Esophagus squamous epithelium (tissue), 4 donors: Measurements from ENCODE around the gene SLC25A46.
"Not testable (repeated sequence)": the region's sequence is repeated elsewhere in the genome, so short reads cannot be mapped to it uniquely, and the experiment has no call there.

Experiments used
- CTCF ChIP-seq, 6 experiments: fragments of 450-650 bp in 4 of 6; fragments of 200-600 bp in 2 of 6; sonication (generic) in 2 of 6; IDR thresholded peaks; one replicate each; pipeline ENCODE4 v1.5.1; 2016 to 2019; ENCODE audit warnings: antibody characterized with exemption in 6 of 6, mild to moderate bottlenecking in 4 of 6, moderate library complexity in 4 of 6
- POLR2A ChIP-seq, 4 donors: fragments of 450-650 bp; IDR thresholded peaks; one replicate each; pipeline ENCODE4 v1.6.1; 2017; ENCODE audit warnings: antibody characterized with exemption in 4 of 4, mild to moderate bottlenecking in 4 of 4, moderate library complexity in 3 of 4

- not testable (repeated sequence) for TF ChIP-seq POLR2A, CTCF (IDR thresholded peaks at IDR 0.05)
Measured at GRCh38 chr5:110731499-110731898, 7.3 kb upstream of the SLC25A46 start.
